ENCODE results near the gene EPSTI1.

- no peak for TF ChIP-seq CTCF (conservative IDR thresholded peaks at IDR 0.05; ENCODE audit: low read depth, low read length)
- no peak for TF ChIP-seq EZH2phosphoT487 (IDR thresholded peaks at IDR 0.05; ENCODE audit: borderline replicate concordance, low read length)
- no peak for TF ChIP-seq EZH2 (IDR thresholded peaks at IDR 0.05; ENCODE audit: low read length, unreplicated experiment)
Observed at GRCh38 chr13:42924344-42924743, 67.7 kb downstream of the EPSTI1 start.

Measured in PC-3 (cell line).